Calu3 (cell line): ENCODE measurements around the gene ANKMY2. TPM values are rescaled to one million over a fixed set of nuclear protein-coding genes. Genes with fewer than 3 reads are reported as not detected.
"Not testable (repeated sequence)": the region's sequence is repeated elsewhere in the genome, so short reads cannot be mapped to it uniquely, and the experiment has no call there.

ENCODE experiments used
- BruUV-seq: library from RNA; stranded (reverse); fragments of 400-500 nt; replicated peaks from 2 replicates; lab custom pipeline; 2021; lab: Mats Ljungman, UMichigan
- CTCF ChIA-PET: fragments of 300-600 bp; sonication (Branson Sonifier 250); formaldehyde crosslinking; loops from one replicate; lab custom pipeline; 2022; ENCODE audit warnings: antibody characterized with exemption; lab: Charles Lee
- DNase-seq: peaks from one replicate; pipeline ENCODE4 v3.0.0; 2022
- H3K27ac Mint-ChIP-seq: one replicate; pipeline ENCODE4 v1.8.0; 2022; ENCODE audit warnings: mixed read lengths; ENCODE audit not compliant: unreplicated experiment
- H3K27me3 Mint-ChIP-seq: one replicate; pipeline ENCODE4 v1.8.0; 2022; ENCODE audit warnings: mixed read lengths; ENCODE audit not compliant: unreplicated experiment
- H3K36me3 Mint-ChIP-seq: one replicate; pipeline ENCODE4 v1.8.0; 2022; ENCODE audit warnings: mild to moderate bottlenecking, moderate library complexity, mixed read lengths; ENCODE audit not compliant: insufficient read depth, unreplicated experiment
- H3K4me1 Mint-ChIP-seq: one replicate; pipeline ENCODE4 v1.8.0; 2022; ENCODE audit warnings: mild to moderate bottlenecking, low read depth, mixed read lengths; ENCODE audit not compliant: unreplicated experiment
- H3K4me3 Mint-ChIP-seq: one replicate; pipeline ENCODE4 v1.8.0; 2022; ENCODE audit warnings: mild to moderate bottlenecking, low read depth, moderate library complexity, mixed read lengths; ENCODE audit not compliant: unreplicated experiment
- H3K9me3 Mint-ChIP-seq: one replicate; pipeline ENCODE4 v1.8.0; 2022; ENCODE audit warnings: low read depth, mixed read lengths; ENCODE audit not compliant: unreplicated experiment
- CTCF ChIP-seq: fragments of 200-600 bp; IDR thresholded peaks from one replicate; pipeline ENCODE4 v1.8.0; 2022; ENCODE audit warnings: antibody characterized with exemption; ENCODE audit not compliant: unreplicated experiment
- intact Hi-C: fragments of 100-400 bp; cut with micrococcal nuclease; formaldehyde crosslinking; loops from one replicate; pipeline ENCODE4 v1.10.0; 2022; ENCODE audit not compliant: unreplicated experiment
- total RNA-seq: library from RNA; stranded (reverse); gene quantifications from 2 replicates; pipeline ENCODE4 v1.2.3, GENCODE V29; 2022

The ANKMY2 gene
- total RNA-seq, 1 experiment from 2014 or later: 29.9 TPM

DNA sequence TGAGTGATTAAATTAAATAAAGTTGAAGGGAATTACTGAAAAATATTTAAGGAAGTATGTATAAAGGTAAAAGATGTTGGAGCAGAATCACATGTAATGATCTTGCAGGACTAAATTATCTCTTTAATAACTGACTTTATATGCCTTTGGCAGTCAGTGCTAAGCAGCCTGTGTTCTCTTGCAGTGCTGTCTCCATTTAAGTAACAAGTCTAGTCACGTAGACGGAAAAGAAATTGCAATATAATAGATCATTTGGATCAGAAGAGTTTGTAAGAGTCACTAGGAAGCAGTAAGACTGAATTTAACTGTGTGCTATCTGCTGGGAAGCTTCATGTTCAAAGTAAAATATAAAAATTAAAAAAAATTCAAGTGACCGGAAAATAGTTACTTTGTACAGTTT, 21.8 kb upstream of the ANKMY2 start:
- H3K36me3 Mint-ChIP-seq: peaks cover 56% of the 10 kb centered on the region
- no peak for DNase-seq
- H3K4me1 Mint-ChIP-seq: peaks cover 64% of the 10 kb centered on the region
- no peak for TF ChIP-seq CTCF
- BruUV-seq: no TSS peak
- no peak overlapping the region for H3K4me3 Mint-ChIP-seq
- peak overlapping the region; percentile 85 for H3K27ac Mint-ChIP-seq
- peaks cover 3% of the 10 kb centered on the region for H3K9me3 Mint-ChIP-seq
- intact Hi-C loops: no loop called here
- H3K27me3 Mint-ChIP-seq: no peaks in the 10 kb centered on the region
- CTCF ChIA-PET: interaction anchor here (0.5 to 3.3 kb wide), 8 partner anchors 9 to 1913 kb away, joined by 3 to 18 read pairs (median 4); partner anchors contain the start of genes ANKMY2 and BZW2

DNA sequence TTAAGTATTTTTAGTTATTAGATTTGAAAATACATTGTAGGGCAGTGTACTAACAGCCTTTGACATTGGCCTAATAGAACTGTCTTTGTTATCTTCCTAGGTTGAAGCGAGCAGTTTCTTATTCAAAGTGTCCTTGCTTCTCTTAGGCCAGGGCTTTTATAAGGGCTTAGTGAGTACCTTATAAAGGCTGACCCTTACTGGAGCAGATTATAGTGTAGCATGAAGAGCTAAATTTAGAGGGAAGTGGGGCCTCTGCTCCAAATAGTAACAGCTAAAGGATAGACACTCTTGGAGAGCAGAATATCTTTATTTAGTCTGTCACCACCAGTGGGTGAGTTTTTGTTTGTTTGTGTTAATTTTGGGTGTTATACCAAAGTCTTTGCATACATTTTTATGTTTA, 16.4 kb upstream of the ANKMY2 start:
- no peak overlapping the region for H3K27ac Mint-ChIP-seq
- peaks cover 30% of the 10 kb centered on the region for H3K36me3 Mint-ChIP-seq
- intact Hi-C loops: loop anchor here (1.0 kb wide), 1 partner anchor 9 kb away; no protein-coding TSS in a partner anchor
- peaks cover 48% of the 10 kb centered on the region for H3K4me1 Mint-ChIP-seq
- H3K4me3 Mint-ChIP-seq: no peak overlapping the region
- TF ChIP-seq CTCF: no peak
- no peak for DNase-seq
- no peaks in the 10 kb centered on the region for H3K9me3 Mint-ChIP-seq
- no TSS peak for BruUV-seq
- H3K27me3 Mint-ChIP-seq: no peaks in the 10 kb centered on the region
- CTCF ChIA-PET: no interaction called here

GRCh38 chr7:16660702-16661464, 15.3 kb upstream of the ANKMY2 start:
- TF ChIP-seq CTCF: no peak
- peaks cover 23% of the 10 kb centered on the region for H3K36me3 Mint-ChIP-seq
- no peak overlapping the region for H3K4me3 Mint-ChIP-seq
- H3K27me3 Mint-ChIP-seq: no peaks in the 10 kb centered on the region
- no peaks in the 10 kb centered on the region for H3K9me3 Mint-ChIP-seq
- no peak for DNase-seq
- CTCF ChIA-PET: no interaction called here
- no TSS peak for BruUV-seq
- peak overlapping the region; percentile 38 for H3K27ac Mint-ChIP-seq
- H3K4me1 Mint-ChIP-seq: peaks cover 58% of the 10 kb centered on the region
- intact Hi-C loops: loop anchor here (1.0 kb wide), 1 partner anchor 8 kb away; no protein-coding TSS in a partner anchor

GRCh38 chr7:16659854-16660497, 14.4 kb upstream of the ANKMY2 start:
- CTCF ChIA-PET: interaction anchor here (0.7 to 2.0 kb wide), 3 partner anchors 8 to 58 kb away, joined by 4 to 7 read pairs (median 5); no protein-coding TSS in a partner anchor
- H3K4me1 Mint-ChIP-seq: peaks cover 67% of the 10 kb centered on the region

More at GRCh38 chr7:16659854-16660497, 14.4 kb upstream of the ANKMY2 start:
- peaks cover 14% of the 10 kb centered on the region for H3K36me3 Mint-ChIP-seq
- H3K4me3 Mint-ChIP-seq, H3K9me3 Mint-ChIP-seq, DNase-seq, H3K27me3 Mint-ChIP-seq, intact Hi-C loops, BruUV-seq, H3K27ac Mint-ChIP-seq: not testable (repeated sequence)
